CD4-positive, alpha-beta memory T cell (primary cell): ENCODE results near the gene MUC6. TPM values are rescaled to one million over a fixed set of nuclear protein-coding genes. Genes with fewer than 3 reads are reported as not detected.
"Not testable (repeated sequence)": the region's sequence is repeated elsewhere in the genome, so short reads cannot be mapped to it uniquely, and the experiment has no call there.

ENCODE experiments used
- CTCF ChIA-PET: fragments of 350-600 bp; sonication (Branson Sonifier 250); formaldehyde crosslinking; loops from one replicate; lab custom pipeline; 2021; ENCODE audit warnings: inconsistent platforms; ENCODE audit not compliant: partially characterized antibody; lab: Charles Lee
- POLR2A ChIA-PET: fragments of 350-600 bp; sonication (Branson Sonifier 250); formaldehyde crosslinking; loops from one replicate; lab custom pipeline; 2021; ENCODE audit not compliant: partially characterized antibody; lab: Charles Lee
- DNase-seq, 5 donors: peaks; one replicate each; pipeline versions ENCODE4 v3.0.0 to v3.0.0-alpha.2; 2020 to 2022; ENCODE audit warnings: mixed read lengths in 1 of 5
- H3K27ac ChIP-seq: one replicate; pipeline ENCODE4 v1.7.0; 2013; ENCODE audit warnings: low read depth, low read length
- H3K27me3 ChIP-seq: 2 replicates; pipeline ENCODE4 v1.7.0; 2013; ENCODE audit warnings: mild to moderate bottlenecking, low read length, moderate library complexity; ENCODE audit not compliant: insufficient read depth
- H3K36me3 ChIP-seq: 2 replicates; pipeline ENCODE4 v1.7.0; 2013; ENCODE audit warnings: mild to moderate bottlenecking, low read length, moderate library complexity; ENCODE audit not compliant: insufficient read depth
- H3K4me1 ChIP-seq: 2 replicates; pipeline ENCODE4 v1.7.0; 2013; ENCODE audit warnings: mild to moderate bottlenecking, low read length, moderate library complexity; ENCODE audit not compliant: insufficient read depth
- H3K4me3 ChIP-seq, 2 donors: one replicate each; pipeline ENCODE4 v1.7.0; 2013; ENCODE audit warnings: low read length in 2 of 2, mild to moderate bottlenecking in 1 of 2
- H3K9me3 ChIP-seq, 2 donors: one replicate each; pipeline ENCODE4 v1.7.0; 2013; ENCODE audit warnings: low read length in 2 of 2, control low read depth in 1 of 2; ENCODE audit not compliant: control insufficient read depth in 1 of 2
- H3K27ac Mint-ChIP-seq, 7 donors: one replicate each; pipeline ENCODE4 v1.8.0; 2020 to 2021; ENCODE audit warnings: mixed read lengths in 7 of 7, mild to moderate bottlenecking in 6 of 7, inconsistent platforms in 3 of 7, moderate library complexity in 3 of 7
- H3K27me3 Mint-ChIP-seq, 2 donors: one replicate each; pipeline ENCODE4 v1.8.0; 2020 to 2021; ENCODE audit warnings: mixed read lengths in 2 of 2
- H3K36me3 Mint-ChIP-seq, 2 donors: one replicate each; pipeline ENCODE4 v1.8.0; 2020 to 2021; ENCODE audit warnings: mixed read lengths in 2 of 2, inconsistent platforms in 1 of 2, mild to moderate bottlenecking in 1 of 2
- H3K4me1 Mint-ChIP-seq, 4 donors: one replicate each; pipeline ENCODE4 v1.8.0; 2020 to 2021; ENCODE audit warnings: mixed read lengths in 4 of 4, mild to moderate bottlenecking in 1 of 4
- H3K4me3 Mint-ChIP-seq, 8 donors: one replicate each; pipeline ENCODE4 v1.8.0; 2020 to 2021; ENCODE audit warnings: mixed read lengths in 8 of 8, mild to moderate bottlenecking in 7 of 8, moderate library complexity in 6 of 8, inconsistent platforms in 3 of 8
- H3K9me3 Mint-ChIP-seq, 8 donors: one replicate each; pipeline ENCODE4 v1.8.0; 2020 to 2021; ENCODE audit warnings: mixed read lengths in 8 of 8, mild to moderate bottlenecking in 5 of 8, inconsistent platforms in 3 of 8, moderate library complexity in 1 of 8
- intact Hi-C: fragments of 100-400 bp; cut with micrococcal nuclease; formaldehyde crosslinking; loops from one replicate; pipeline ENCODE4 v1.15.1; 2023
- polyA plus RNA-seq, 2 donors: library from polyadenylated mRNA; unstranded; fragments of 300-500 nt; fragmentation: Illumina TruSeq; gene quantifications; one replicate each; pipeline ENCODE4 v1.2.3, GENCODE V29; 2021
- total RNA-seq, 2 experiments: library from RNA; stranded (reverse); gene quantifications; one replicate each; pipeline ENCODE4 v1.2.3, GENCODE V29; 2021

Gene MUC6
- total and polyA plus RNA-seq, 4 experiments from 2014 or later: 0.13 TPM; not detected in 3

DNA sequence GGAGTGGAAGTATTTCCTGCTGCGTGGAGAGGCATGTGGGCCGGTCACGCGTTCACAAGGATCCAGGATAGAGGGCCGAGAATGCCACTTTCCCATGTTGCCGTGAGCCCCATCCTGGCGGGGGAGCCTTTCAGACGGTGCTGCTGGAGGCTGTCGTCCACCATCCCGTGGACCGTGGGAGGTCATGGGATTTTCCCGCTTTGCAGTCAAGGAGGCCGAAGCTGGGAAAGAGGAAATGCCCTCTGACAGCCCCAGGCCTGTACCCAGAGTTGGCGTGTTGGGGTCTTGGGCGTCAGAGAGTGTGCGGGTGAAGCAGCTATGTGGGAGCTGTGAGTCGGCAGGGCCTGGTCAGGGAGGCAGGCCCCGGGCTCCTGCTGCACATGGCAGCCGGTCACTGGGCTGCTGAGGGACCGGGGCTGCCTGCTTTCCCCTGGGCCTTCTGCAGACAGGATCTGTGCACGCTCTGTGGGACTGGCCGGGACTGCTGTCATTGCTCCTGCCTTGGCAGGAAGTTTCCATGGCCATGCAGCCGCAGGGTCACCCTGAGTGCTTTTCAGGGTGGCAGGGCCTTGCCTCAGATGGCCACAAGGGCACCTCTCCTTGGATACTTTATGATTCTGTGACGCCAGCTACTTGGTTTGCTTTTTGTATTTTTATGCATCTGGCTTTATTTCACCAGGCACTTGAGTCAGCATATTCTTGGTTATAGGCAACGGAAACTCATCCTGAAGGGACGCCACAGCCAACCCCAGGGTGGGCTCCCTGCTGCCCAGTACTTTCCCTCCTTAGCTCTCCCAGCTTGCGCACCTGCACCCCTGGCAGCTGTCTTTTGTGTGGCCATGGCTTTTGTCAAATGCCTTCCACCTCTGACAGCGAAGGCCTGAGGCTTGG is 58.4 kb downstream of the MUC6 start:
- Mint-ChIP-seq H3K9me3 (no peaks in the 10 kb centered on the region), H3K4me1 (peaks cover 4 to 17% (median 8%) of the 10 kb centered on the region in 4 donors), H3K27ac (peak overlapping the region in 3 of 7 donors; percentile 12 to 47 (median 18)), H3K36me3 (peaks cover 26 to 59% of the 10 kb centered on the region in 2 donors), H3K4me3 (no peak overlapping the region), H3K27me3 (no peaks in the 10 kb centered on the region)
- ChIA-PET POLR2A (no interaction called here), CTCF (no interaction called here)
- intact Hi-C loops: no loop called here
- H3K4me1 ChIP-seq: no peaks in the 10 kb centered on the region
- H3K4me3 ChIP-seq: no peak overlapping the region
- no peak overlapping the region for H3K27ac ChIP-seq
- H3K36me3 ChIP-seq: peaks cover 24% of the 10 kb centered on the region
- no peak for DNase-seq
- H3K27me3 ChIP-seq: no peaks in the 10 kb centered on the region
- H3K9me3 ChIP-seq: no peaks in the 10 kb centered on the region

DNA sequence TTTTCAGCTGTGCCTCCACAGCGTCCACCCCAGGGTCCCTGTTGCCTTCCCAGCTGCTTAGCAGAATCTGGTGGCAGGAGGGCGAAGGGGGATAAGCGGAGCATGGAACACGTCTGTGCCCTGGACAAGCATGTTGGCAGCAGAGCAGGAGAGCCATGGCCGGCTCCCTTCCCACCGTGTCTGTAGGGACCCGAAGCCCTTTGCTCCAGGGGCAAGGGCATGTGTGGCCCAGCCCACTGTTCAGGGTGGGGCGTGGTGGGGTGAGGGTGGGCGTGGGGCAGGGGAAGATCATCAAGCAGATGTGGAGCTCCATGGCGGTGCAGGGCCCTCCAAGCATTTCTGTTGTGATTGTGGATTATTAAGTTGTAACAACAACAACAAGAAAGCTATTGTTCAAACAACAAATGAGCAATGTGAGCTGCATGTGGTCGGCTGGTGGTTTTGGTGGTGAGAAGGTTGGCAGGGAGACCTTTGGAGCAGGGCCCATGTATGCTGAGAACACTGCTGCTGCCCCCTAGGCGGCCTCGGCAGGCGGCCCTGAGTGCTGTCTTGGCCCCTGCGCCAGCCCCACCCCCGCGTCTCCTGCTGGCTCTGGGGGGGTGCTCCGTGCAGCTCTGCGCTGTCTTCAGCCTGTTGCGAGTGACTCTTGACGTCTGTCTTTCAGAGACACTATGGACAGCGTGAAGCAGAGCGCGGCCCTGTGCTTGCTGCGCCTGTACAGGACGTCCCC is 59.9 kb downstream of the MUC6 start:
- no peak overlapping the region for H3K4me3 ChIP-seq
- no peak overlapping the region for H3K27ac ChIP-seq
- intact Hi-C loops: no loop called here
- H3K9me3 ChIP-seq: no peaks in the 10 kb centered on the region
- no peaks in the 10 kb centered on the region for H3K27me3 ChIP-seq
- DNase-seq: no peak
- no peak overlapping the region for H3K4me3 Mint-ChIP-seq
- CTCF ChIA-PET: no interaction called here
- peaks cover 4 to 17% (median 8%) of the 10 kb centered on the region in 4 donors for H3K4me1 Mint-ChIP-seq
- no peaks in the 10 kb centered on the region for H3K4me1 ChIP-seq
- H3K36me3 ChIP-seq: peaks cover 39% of the 10 kb centered on the region
- H3K27ac Mint-ChIP-seq: peak overlapping the region in 1 of 7 donors; percentile 55
- POLR2A ChIA-PET: no interaction called here
- H3K9me3 Mint-ChIP-seq: no peaks in the 10 kb centered on the region
- H3K36me3 Mint-ChIP-seq: peaks cover 37 to 66% of the 10 kb centered on the region in 2 donors
- no peaks in the 10 kb centered on the region for H3K27me3 Mint-ChIP-seq

DNA sequence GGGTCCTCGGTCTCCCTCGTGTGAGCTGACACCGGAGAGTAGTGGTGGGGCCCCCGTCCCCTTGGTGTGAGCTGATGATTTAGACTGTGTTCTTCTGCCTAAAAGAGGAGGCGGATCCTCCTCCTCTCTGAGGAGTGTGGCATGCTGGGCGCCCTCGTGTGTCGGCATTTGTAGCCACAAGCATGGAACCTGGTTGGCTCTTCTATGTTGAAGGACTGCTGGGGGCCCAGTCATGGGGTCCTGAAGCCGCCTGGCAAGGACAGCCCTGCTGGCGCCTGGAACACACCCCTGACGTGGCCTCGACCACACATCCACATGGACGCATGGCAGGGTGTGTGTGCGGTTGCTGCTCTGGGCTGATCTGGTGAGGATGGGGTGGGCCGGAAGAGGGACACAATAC is 60.7 kb downstream of the MUC6 start:
- H3K36me3 ChIP-seq: peaks cover 33% of the 10 kb centered on the region
- no peaks in the 10 kb centered on the region for H3K27me3 Mint-ChIP-seq
- H3K4me1 ChIP-seq: peaks cover 3% of the 10 kb centered on the region
- DNase-seq: no peak
- no peak overlapping the region for H3K4me3 Mint-ChIP-seq
- POLR2A ChIA-PET: no interaction called here
- H3K27ac Mint-ChIP-seq: peak overlapping the region in 3 of 7 donors; percentile 42 to 61 (median 48)
- H3K9me3 Mint-ChIP-seq: no peaks in the 10 kb centered on the region
- no peak overlapping the region for H3K4me3 ChIP-seq
- intact Hi-C loops: no loop called here
- H3K36me3 Mint-ChIP-seq: peaks cover 36 to 63% of the 10 kb centered on the region in 2 donors
- no peaks in the 10 kb centered on the region for H3K9me3 ChIP-seq
- peaks cover 4 to 21% (median 10%) of the 10 kb centered on the region in 4 donors for H3K4me1 Mint-ChIP-seq
- CTCF ChIA-PET: no interaction called here
- H3K27me3 ChIP-seq: no peaks in the 10 kb centered on the region
- no peak overlapping the region for H3K27ac ChIP-seq

DNA sequence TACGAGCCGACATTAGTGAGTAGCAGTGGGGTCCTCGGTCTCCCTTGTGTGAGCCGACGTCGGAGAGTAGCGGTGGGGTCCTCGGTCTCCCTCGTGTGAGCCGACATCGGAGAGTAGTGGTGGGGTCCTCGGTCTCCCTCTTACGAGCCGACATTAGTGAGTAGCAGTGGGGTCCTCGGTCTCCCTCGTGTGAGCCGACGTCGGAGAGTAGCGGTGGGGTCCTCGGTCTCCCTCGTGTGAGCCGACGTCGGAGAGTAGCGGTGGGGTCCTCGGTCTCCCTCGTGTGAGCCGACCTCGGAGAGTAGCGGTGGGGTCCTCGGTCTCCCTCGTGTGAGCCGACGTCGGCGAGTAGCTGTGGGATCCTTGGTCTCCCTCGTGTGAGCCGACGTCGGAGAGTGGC is 61.1 kb downstream of the MUC6 start:
- H3K9me3 ChIP-seq, H3K4me3 ChIP-seq, intact Hi-C loops, H3K27me3 ChIP-seq, POLR2A ChIA-PET, H3K27ac ChIP-seq, H3K9me3 Mint-ChIP-seq, H3K4me1 ChIP-seq, DNase-seq, H3K27me3 Mint-ChIP-seq, CTCF ChIA-PET, H3K4me3 Mint-ChIP-seq: not testable (repeated sequence)
- Mint-ChIP-seq H3K4me1 (peaks cover 7 to 25% (median 14%) of the 10 kb centered on the region in 4 donors), H3K27ac (peak overlapping the region in 2 of 7 donors; percentile 42 to 61), H3K36me3 (peaks cover 39 to 64% of the 10 kb centered on the region in 2 donors)
- H3K36me3 ChIP-seq: peaks cover 36% of the 10 kb centered on the region

DNA sequence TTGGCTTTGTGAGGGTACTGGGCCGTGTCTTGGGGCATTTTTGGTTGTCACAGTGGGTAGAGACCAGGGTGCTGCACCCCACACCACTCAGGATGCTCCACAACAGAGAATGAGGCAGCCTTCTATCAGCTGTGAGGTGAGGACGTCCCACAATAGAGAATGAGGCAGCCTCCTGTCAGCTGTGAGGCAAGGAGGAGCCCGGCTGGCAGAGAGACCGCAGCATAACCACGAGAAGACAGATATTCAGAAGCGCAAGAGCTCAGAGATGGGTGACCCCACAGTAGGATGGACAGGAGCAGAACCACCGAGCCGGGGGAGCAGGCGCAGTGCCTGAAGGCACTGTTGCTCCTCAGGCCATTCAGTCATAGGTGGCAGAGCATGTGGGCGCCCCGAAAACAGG is 63.3 kb downstream of the MUC6 start:
- Histone ChIP-seq H3K36me3 (peaks cover 40% of the 10 kb centered on the region), H3K4me3 (no peak overlapping the region), H3K4me1 (peaks cover 18% of the 10 kb centered on the region), H3K27me3 (no peaks in the 10 kb centered on the region), H3K27ac (no peak overlapping the region), H3K9me3 (no peaks in the 10 kb centered on the region)
- Mint-ChIP-seq H3K27me3 (no peaks in the 10 kb centered on the region), H3K36me3 (peaks cover 32 to 58% of the 10 kb centered on the region in 2 donors), H3K4me3 (no peak overlapping the region), H3K4me1 (peaks cover 19 to 44% (median 25%) of the 10 kb centered on the region in 4 donors), H3K27ac (peak overlapping the region in 1 of 7 donors; percentile 24), H3K9me3 (no peaks in the 10 kb centered on the region)
- ChIA-PET POLR2A (no interaction called here), CTCF (no interaction called here)
- no peak for DNase-seq
- intact Hi-C loops: no loop called here

DNA sequence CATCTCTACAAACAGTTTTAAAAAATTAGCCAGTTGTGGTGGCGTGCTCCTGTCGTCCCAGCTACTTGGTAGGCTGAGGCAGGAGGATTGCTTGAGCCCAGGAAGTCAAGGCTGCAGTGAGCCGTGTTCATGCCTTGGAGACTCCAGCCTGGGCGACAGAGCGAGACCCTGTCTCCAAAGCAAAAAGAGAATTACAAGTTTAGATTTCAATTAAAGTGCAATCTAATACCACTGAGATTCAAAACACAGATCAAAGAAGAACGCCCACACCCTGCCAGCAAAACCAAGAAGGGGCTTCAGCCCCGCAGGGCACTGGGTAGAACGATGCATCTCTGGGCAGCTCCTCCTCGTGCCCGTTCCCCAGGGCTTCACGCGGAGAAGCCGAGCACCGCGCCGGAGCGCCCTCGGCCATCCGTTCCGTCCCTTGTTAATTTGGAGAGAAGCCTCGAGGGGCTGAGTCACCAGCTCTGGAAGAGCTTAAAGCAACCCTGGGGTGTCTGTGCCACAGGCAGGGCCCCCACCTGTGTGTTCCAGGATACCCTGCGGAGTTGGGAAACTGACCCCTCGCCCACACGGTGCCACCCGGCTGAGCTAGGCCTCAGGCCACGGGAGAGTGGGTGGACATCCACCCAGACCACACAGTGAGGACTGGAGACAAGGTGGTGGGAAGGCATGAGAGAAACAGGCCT is 63.9 kb downstream of the MUC6 start:
- Histone ChIP-seq H3K27ac (no peak overlapping the region), H3K9me3 (no peaks in the 10 kb centered on the region), H3K36me3 (peaks cover 39% of the 10 kb centered on the region), H3K4me1 (peaks cover 18% of the 10 kb centered on the region), H3K4me3 (no peak overlapping the region), H3K27me3 (no peaks in the 10 kb centered on the region)
- intact Hi-C loops: no loop called here
- Mint-ChIP-seq H3K27me3 (no peaks in the 10 kb centered on the region), H3K4me1 (peaks cover 19 to 46% (median 25%) of the 10 kb centered on the region in 4 donors), H3K36me3 (peaks cover 31 to 56% of the 10 kb centered on the region in 2 donors), H3K4me3 (no peak overlapping the region), H3K27ac (peak overlapping the region in 1 of 7 donors; percentile 77), H3K9me3 (no peaks in the 10 kb centered on the region)
- no peak for DNase-seq
- ChIA-PET CTCF (no interaction called here), POLR2A (no interaction called here)
